HepG2 (cell line): Measurements from ENCODE around the gene LINGO1. TPM values are rescaled to one million over a fixed set of nuclear protein-coding genes. Genes with fewer than 3 reads are reported as not detected.

Source experiments
- ARID4A ChIP-seq: sonication (generic); formaldehyde crosslinking; IDR thresholded peaks from 2 replicates; pipeline ENCODE4 v1.5.0; 2020; ENCODE audit warnings: mild to moderate bottlenecking, missing genetic modification reagents, borderline replicate concordance
- BORCS8-MEF2B ChIP-seq: sonication (generic); formaldehyde crosslinking; IDR thresholded peaks from 2 replicates; pipeline ENCODE4 v1.8.0; 2022; ENCODE audit warnings: mild to moderate bottlenecking, missing genetic modification reagents
- CEBPG ChIP-seq: IDR thresholded peaks from 2 replicates; pipeline ENCODE4 v1.6.1; 2016
- FLYWCH1 ChIP-seq: sonication (generic); formaldehyde crosslinking; IDR thresholded peaks from 2 replicates; pipeline ENCODE4 v1.8.1; 2023; ENCODE audit warnings: mild to moderate bottlenecking, missing genetic modification reagents
- HNRNPL ChIP-seq: fragments of 200-400 bp; formaldehyde crosslinking; IDR thresholded peaks from 2 replicates; pipeline ENCODE4 v1.6.1; 2017; ENCODE audit warnings: mild to moderate bottlenecking, low read depth, low read length
- LBX2 ChIP-seq: sonication (generic); formaldehyde crosslinking; IDR thresholded peaks from 2 replicates; pipeline ENCODE4 v1.5.0; 2020; ENCODE audit warnings: missing genetic modification reagents, mild to moderate bottlenecking, borderline replicate concordance
- PHF8 ChIP-seq: sonication (generic); formaldehyde crosslinking; IDR thresholded peaks from 2 replicates; pipeline ENCODE4 v1.5.0; 2020; ENCODE audit warnings: missing genetic modification reagents
- RXRA ChIP-seq: sonication (generic); formaldehyde crosslinking; IDR thresholded peaks from 2 replicates; pipeline ENCODE4 v1.5.1; 2020; ENCODE audit warnings: missing genetic modification reagents
- SALL2 ChIP-seq: sonication (generic); formaldehyde crosslinking; IDR thresholded peaks from 2 replicates; pipeline ENCODE4 v1.8.1; 2023; ENCODE audit warnings: mild to moderate bottlenecking, missing genetic modification reagents, inconsistent platforms
- SIX4 ChIP-seq: sonication (generic); formaldehyde crosslinking; IDR thresholded peaks from 2 replicates; pipeline ENCODE4 v1.4.0; 2020; ENCODE audit warnings: missing genetic modification reagents
- U2AF1 ChIP-seq: fragments of 200-400 bp; formaldehyde crosslinking; optimal IDR thresholded peaks from 2 replicates; pipeline ENCODE3; 2017; ENCODE audit warnings: mild to moderate bottlenecking, low read depth, low read length
- ZBTB20 ChIP-seq: sonication (generic); formaldehyde crosslinking; IDR thresholded peaks from 2 replicates; pipeline ENCODE4 v1.8.1; 2023; ENCODE audit warnings: missing genetic modification reagents, low read depth, mild to moderate bottlenecking, borderline replicate concordance
- ZC3H13 ChIP-seq: sonication (generic); formaldehyde crosslinking; IDR thresholded peaks from 2 replicates; pipeline ENCODE4 v1.8.1; 2023; ENCODE audit warnings: mild to moderate bottlenecking, missing genetic modification reagents, moderate library complexity
- ZKSCAN8 ChIP-seq: IDR thresholded peaks from 2 replicates; pipeline ENCODE4 v1.6.1; 2016; ENCODE audit warnings: borderline replicate concordance, missing genetic modification reagents, missing compliant biosample characterization
- ZNF160 ChIP-seq: sonication (generic); formaldehyde crosslinking; IDR thresholded peaks from 2 replicates; pipeline ENCODE4 v1.8.0; 2022; ENCODE audit warnings: mild to moderate bottlenecking, inconsistent platforms, missing genetic modification reagents
- ZNF766 ChIP-seq: sonication (generic); formaldehyde crosslinking; IDR thresholded peaks from 2 replicates; pipeline ENCODE4 v1.5.0; 2020; ENCODE audit warnings: missing genetic modification reagents, borderline replicate concordance
- ZNF788 ChIP-seq: sonication (generic); formaldehyde crosslinking; IDR thresholded peaks from 2 replicates; pipeline ENCODE4 v1.5.0; 2020; ENCODE audit warnings: mild to moderate bottlenecking, missing genetic modification reagents, borderline replicate concordance
- polyA plus RNA-seq, 8 experiments: library from polyadenylated mRNA; depleted of rRNA in 3 of 8; stranded (reverse) in 7 of 8; unstranded in 1 of 8; fragments of >200 nt; fragmentation: Illumina TruSeq in 4 of 8; extraction: Trizol in 4 of 8; gene quantifications; 2 replicates each; pipeline versions ENCODE4 v1.2.1 to v1.2.3, GENCODE V29; 2011 to 2016; ENCODE audit warnings: low read depth in 4 of 8, missing spikeins in 1 of 8, mixed read lengths in 1 of 8; ENCODE audit not compliant: insufficient read depth in 1 of 8
- total RNA-seq, 5 experiments: library from RNA; depleted of rRNA; stranded (reverse); fragments of >200 nt; fragmentation: Illumina TruSeq; extraction: Trizol; gene quantifications; 2 replicates each; pipeline ENCODE4 v1.2.3, GENCODE V29; 2016; ENCODE audit warnings: low read depth in 1 of 5
- TF ChIP-seq, protein P1 (sequence below): sonication (generic); formaldehyde crosslinking; IDR thresholded peaks from 2 replicates; pipeline ENCODE4 v1.5.1; 2020; ENCODE audit warnings: mild to moderate bottlenecking, missing genetic modification reagents, moderate library complexity
- TF ChIP-seq, protein P2 (sequence below): sonication (generic); formaldehyde crosslinking; IDR thresholded peaks from 2 replicates; pipeline ENCODE4 v1.8.0; 2022; ENCODE audit warnings: missing genetic modification reagents, mild to moderate bottlenecking, borderline replicate concordance

Gene LINGO1
- total and polyA plus RNA-seq, 2 of the 13 experiments (the other 11 are each of a cell fraction or from before 2014, with no cell fraction given): 0.07 TPM; not detected in 1

DNA sequence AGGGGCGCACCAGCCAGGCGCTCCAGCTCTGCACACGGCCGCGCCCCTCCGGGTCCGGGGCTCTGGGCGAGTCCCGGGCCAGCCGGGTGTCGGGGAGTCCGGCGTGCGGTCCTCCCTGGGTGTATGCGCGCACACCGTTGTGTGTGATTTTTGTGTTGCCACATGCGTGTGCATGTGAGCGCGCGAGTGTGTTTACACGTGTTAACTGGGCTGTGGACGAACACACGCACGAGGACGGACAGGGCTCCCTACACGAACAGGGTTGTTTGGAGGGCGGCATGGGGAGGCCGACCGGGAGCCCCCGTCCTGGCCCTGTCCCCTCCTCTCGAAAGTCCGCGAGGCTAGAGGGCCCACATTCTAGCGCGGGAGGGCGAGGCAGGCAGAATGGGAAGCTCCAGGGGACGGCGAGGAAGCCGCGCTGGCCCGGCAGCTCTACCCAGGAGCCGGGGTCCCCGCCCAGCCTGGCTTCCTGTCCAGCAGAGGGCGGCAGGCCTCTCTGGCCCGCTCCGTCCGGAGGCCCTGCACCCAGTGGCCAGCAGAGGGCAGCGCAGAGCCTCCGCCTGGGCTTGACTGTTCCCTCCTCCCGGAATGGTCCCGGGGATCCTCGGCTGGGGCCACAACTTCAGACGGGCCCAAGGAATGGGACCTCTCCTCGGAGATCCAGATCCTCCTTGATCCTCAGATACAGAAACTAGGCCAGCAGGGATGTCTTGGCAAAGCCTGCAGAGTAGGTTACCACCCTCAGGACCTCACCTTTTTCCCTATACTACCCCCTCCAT, 611 bp upstream of the LINGO1 start (continued):
- TF ChIP-seq, protein P1, sequence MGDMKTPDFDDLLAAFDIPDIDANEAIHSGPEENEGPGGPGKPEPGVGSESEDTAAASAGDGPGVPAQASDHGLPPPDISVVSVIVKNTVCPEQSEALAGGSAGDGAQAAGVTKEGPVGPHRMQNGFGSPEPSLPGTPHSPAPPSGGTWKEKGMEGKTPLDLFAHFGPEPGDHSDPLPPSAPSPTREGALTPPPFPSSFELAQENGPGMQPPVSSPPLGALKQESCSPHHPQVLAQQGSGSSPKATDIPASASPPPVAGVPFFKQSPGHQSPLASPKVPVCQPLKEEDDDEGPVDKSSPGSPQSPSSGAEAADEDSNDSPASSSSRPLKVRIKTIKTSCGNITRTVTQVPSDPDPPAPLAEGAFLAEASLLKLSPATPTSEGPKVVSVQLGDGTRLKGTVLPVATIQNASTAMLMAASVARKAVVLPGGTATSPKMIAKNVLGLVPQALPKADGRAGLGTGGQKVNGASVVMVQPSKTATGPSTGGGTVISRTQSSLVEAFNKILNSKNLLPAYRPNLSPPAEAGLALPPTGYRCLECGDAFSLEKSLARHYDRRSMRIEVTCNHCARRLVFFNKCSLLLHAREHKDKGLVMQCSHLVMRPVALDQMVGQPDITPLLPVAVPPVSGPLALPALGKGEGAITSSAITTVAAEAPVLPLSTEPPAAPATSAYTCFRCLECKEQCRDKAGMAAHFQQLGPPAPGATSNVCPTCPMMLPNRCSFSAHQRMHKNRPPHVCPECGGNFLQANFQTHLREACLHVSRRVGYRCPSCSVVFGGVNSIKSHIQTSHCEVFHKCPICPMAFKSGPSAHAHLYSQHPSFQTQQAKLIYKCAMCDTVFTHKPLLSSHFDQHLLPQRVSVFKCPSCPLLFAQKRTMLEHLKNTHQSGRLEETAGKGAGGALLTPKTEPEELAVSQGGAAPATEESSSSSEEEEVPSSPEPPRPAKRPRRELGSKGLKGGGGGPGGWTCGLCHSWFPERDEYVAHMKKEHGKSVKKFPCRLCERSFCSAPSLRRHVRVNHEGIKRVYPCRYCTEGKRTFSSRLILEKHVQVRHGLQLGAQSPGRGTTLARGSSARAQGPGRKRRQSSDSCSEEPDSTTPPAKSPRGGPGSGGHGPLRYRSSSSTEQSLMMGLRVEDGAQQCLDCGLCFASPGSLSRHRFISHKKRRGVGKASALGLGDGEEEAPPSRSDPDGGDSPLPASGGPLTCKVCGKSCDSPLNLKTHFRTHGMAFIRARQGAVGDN (CRISPR knock-in tag): peak; percentile 71
- TF ChIP-seq ZBTB20 (0 out of 2 replicates have a peak, but pooled peaks have one; percentile 38), ARID4A (CRISPR knock-in tag) (peak; percentile 31; the same call in 1 of the 2 replicates), FLYWCH1 (CRISPR knock-in tag) (no peak), BORCS8-MEF2B (CRISPR knock-in tag) (peak; percentile 59; the same call in 1 of the 2 replicates), RXRA (CRISPR knock-in tag) (peak; percentile 50; the same call in 1 of the 2 replicates), ZNF160 (no peak), ZKSCAN8 (CRISPR knock-in tag) (peak; percentile 58; the same call in 1 of the 2 replicates), HNRNPL (0 out of 2 replicates have a peak, but pooled peaks have one; percentile 43), LBX2 (CRISPR knock-in tag) (no peak), ZNF766 (CRISPR knock-in tag) (0 out of 2 replicates have a peak, but pooled peaks have one; percentile 39), PHF8 (CRISPR knock-in tag) (peak; percentile 53), CEBPG (no peak), SALL2 (CRISPR knock-in tag) (peak; percentile 73; the same call in 1 of the 2 replicates), SIX4 (CRISPR knock-in tag) (no peak), U2AF1 (no peak), ZNF788 (CRISPR knock-in tag) (peak; percentile 89), ZC3H13 (CRISPR knock-in tag) (0 out of 2 replicates have a peak, but pooled peaks have one; percentile 55)
- TF ChIP-seq, protein P2, sequence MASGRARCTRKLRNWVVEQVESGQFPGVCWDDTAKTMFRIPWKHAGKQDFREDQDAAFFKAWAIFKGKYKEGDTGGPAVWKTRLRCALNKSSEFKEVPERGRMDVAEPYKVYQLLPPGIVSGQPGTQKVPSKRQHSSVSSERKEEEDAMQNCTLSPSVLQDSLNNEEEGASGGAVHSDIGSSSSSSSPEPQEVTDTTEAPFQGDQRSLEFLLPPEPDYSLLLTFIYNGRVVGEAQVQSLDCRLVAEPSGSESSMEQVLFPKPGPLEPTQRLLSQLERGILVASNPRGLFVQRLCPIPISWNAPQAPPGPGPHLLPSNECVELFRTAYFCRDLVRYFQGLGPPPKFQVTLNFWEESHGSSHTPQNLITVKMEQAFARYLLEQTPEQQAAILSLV (CRISPR knock-in tag): peak; percentile 64; the same call in 1 of the 2 replicates
